Coronary artery (tissue), 2 donors: ENCODE results near the gene CFAP20DC.
"Not testable (repeated sequence)": the region's sequence is repeated elsewhere in the genome, so short reads cannot be mapped to it uniquely, and the experiment has no call there.

Experiments
- DNase-seq: peaks from one replicate; pipeline ENCODE4 v3.0.0-alpha.2; 2017; ENCODE audit warnings: low spot score
- H3K27ac ChIP-seq, 2 donors: fragments of 200-600 bp; sonication (generic); one replicate each; pipeline ENCODE4 v1.5.1; 2016 to 2019
- H3K4me3 ChIP-seq: fragments of 200-600 bp; sonication (generic); 2 replicates; pipeline ENCODE4 v1.5.1; 2016; ENCODE audit warnings: mild to moderate bottlenecking, moderate library complexity
- CTCF ChIP-seq: fragments of 200-600 bp; sonication (generic); IDR thresholded peaks from one replicate; pipeline ENCODE4 v1.5.1; 2019; ENCODE audit warnings: antibody characterized with exemption

Gene CFAP20DC

GRCh38 chr3:58898513-58898912 lies 151.3 kb downstream of the CFAP20DC start:
- Histone ChIP-seq H3K4me3 (no peak overlapping the region), H3K27ac (no peak overlapping the region)
- no peak for DNase-seq
- no peak for TF ChIP-seq CTCF

- H3K4me3 ChIP-seq: no peak overlapping the region
- no peak for DNase-seq
These were observed 152.2 kb downstream of the CFAP20DC start for GRCh38 chr3:58897646-58898045.

GRCh38 chr3:58895678-58896077 lies 154.1 kb downstream of the CFAP20DC start:
- not testable (repeated sequence) for H3K4me3 ChIP-seq, DNase-seq

More at GRCh38 chr3:58897646-58898045, 152.2 kb downstream of the CFAP20DC start:
- no peak overlapping the region for H3K27ac ChIP-seq
- TF ChIP-seq CTCF: no peak

GRCh38 chr3:58892526-58892925 lies 157.3 kb downstream of the CFAP20DC start:
- H3K4me3 ChIP-seq, H3K27ac ChIP-seq, DNase-seq: not testable (repeated sequence)

More at GRCh38 chr3:58895678-58896077, 154.1 kb downstream of the CFAP20DC start:
- not testable (repeated sequence) for H3K27ac ChIP-seq

GRCh38 chr3:58888087-58888486 lies 161.7 kb downstream of the CFAP20DC start:
- no peak overlapping the region for H3K4me3 ChIP-seq
- TF ChIP-seq CTCF: no peak
- no peak for DNase-seq
- no peak overlapping the region for H3K27ac ChIP-seq

GRCh38 chr3:58884453-58884852 lies 165.4 kb downstream of the CFAP20DC start:
- DNase-seq: no peak
- Histone ChIP-seq H3K4me3 (no peak overlapping the region), H3K27ac (no peak overlapping the region)
- TF ChIP-seq CTCF: no peak

- no peak for DNase-seq
- TF ChIP-seq CTCF: no peak
- H3K4me3 ChIP-seq: no peak overlapping the region
- H3K27ac ChIP-seq: no peak overlapping the region
These were observed 169.6 kb downstream of the CFAP20DC start for GRCh38 chr3:58880182-58880581.

GRCh38 chr3:58874795-58875194 lies 175.0 kb downstream of the CFAP20DC start:
- DNase-seq: no peak
- TF ChIP-seq CTCF: no peak
- Histone ChIP-seq H3K4me3 (no peak overlapping the region), H3K27ac (no peak overlapping the region)
